Fibroblast of the aortic adventitia (primary cell): ENCODE results near the gene ATP2C2. TPM values are rescaled to one million over a fixed set of nuclear protein-coding genes. Genes with fewer than 3 reads are reported as not detected.

ENCODE experiments used
- DNase-seq: peaks from one replicate; pipeline ENCODE4 v3.0.0-alpha.2; 2010; ENCODE audit warnings: low read depth
- H3K4me3 ChIP-seq: 2 replicates; pipeline ENCODE4 v1.5.1; 2011; ENCODE audit warnings: low read depth, mild to moderate bottlenecking, control low read depth, low read length, moderate library complexity
- total RNA-seq: library from RNA; depleted of rRNA; stranded (reverse); fragments of >200 nt; gene quantifications from 2 replicates; pipeline ENCODE4 v1.2.3, GENCODE V29; 2012; ENCODE audit warnings: low replicate concordance
- TF ChIP-seq, protein P1 (sequence below): IDR thresholded peaks from 2 replicates; pipeline ENCODE4 v1.5.1; 2011; ENCODE audit warnings: mild to moderate bottlenecking, low read length, control low read depth, inconsistent platforms; ENCODE audit not compliant: insufficient read depth

The ATP2C2 gene
- total RNA-seq, 1 donor = not detected

- DNase-seq = no peak
- H3K4me3 ChIP-seq = no peak overlapping the region
- TF ChIP-seq, protein P1, sequence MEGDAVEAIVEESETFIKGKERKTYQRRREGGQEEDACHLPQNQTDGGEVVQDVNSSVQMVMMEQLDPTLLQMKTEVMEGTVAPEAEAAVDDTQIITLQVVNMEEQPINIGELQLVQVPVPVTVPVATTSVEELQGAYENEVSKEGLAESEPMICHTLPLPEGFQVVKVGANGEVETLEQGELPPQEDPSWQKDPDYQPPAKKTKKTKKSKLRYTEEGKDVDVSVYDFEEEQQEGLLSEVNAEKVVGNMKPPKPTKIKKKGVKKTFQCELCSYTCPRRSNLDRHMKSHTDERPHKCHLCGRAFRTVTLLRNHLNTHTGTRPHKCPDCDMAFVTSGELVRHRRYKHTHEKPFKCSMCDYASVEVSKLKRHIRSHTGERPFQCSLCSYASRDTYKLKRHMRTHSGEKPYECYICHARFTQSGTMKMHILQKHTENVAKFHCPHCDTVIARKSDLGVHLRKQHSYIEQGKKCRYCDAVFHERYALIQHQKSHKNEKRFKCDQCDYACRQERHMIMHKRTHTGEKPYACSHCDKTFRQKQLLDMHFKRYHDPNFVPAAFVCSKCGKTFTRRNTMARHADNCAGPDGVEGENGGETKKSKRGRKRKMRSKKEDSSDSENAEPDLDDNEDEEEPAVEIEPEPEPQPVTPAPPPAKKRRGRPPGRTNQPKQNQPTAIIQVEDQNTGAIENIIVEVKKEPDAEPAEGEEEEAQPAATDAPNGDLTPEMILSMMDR = no peak
Measured at GRCh38 chr16:84455031-84455430, 86.7 kb downstream of the ATP2C2 start.

DNA sequence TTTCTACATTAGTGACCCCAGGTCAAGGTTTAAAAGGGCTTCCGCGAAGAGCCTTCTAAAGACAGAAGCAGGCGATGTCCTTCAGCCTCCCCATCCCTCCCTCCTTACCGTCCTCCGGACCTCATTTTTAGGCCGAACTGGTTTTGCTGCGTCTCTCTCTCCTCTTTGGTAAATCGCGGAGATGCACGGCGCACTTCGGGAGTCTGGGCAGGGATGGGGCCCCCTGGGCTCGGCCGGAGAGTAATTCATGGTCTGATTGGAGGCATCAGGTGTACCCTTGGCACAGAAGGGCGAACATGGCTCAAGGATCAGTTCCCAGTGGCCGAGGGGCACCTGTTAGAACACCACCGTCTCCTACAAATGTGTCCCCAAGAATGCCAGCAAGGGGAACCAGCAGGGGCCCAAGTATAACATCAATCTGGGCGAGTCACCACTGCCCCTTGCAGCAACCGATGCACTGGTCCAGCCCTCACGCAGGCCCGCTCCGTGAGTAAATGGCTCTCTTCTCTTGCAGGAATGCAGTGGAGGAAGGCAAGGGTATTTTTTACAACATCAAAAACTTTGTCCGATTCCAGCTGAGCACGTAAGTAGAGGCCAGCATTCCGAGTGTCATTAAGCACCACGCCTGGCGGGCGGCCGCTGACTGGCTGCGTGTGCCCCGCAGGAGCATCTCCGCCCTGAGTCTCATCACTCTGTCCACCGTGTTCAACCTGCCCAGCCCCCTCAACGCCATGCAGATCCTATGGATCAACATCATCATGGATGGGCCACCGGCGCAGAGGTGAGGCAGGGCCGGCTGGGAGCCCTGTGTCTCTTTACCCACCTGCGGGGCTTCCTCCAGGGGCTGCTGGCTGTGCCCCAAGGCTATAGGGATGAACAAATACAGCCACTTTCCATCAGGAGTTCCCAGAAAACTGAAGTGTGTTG lies 90.5 kb downstream of the ATP2C2 start:
- TF ChIP-seq, protein P1 = no peak

DNA sequence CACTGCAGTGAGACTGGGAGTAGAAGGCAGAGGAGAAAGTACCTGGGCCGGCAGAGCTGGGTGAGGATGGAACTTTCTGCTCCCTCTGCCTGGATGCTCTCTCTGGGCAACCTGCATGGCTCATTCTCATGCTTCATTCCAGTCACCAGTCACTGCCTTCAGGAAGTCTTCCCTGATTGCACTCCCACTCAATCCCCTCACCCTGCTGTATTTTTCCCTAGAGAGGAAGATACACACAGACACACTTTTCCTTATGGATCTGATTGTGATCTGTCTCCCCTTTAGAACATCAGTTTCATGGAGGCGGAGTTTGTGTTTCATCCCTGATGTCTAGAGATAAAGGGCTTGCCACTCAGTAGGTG lies 91.2 kb downstream of the ATP2C2 start:
- TF ChIP-seq, protein P1 = no peak
- no peak overlapping the region for H3K4me3 ChIP-seq
- DNase-seq = no peak

More for the DNA sequence above, 90.5 kb downstream of the ATP2C2 start:
- no peak overlapping the region for H3K4me3 ChIP-seq
- DNase-seq = no peak

DNA sequence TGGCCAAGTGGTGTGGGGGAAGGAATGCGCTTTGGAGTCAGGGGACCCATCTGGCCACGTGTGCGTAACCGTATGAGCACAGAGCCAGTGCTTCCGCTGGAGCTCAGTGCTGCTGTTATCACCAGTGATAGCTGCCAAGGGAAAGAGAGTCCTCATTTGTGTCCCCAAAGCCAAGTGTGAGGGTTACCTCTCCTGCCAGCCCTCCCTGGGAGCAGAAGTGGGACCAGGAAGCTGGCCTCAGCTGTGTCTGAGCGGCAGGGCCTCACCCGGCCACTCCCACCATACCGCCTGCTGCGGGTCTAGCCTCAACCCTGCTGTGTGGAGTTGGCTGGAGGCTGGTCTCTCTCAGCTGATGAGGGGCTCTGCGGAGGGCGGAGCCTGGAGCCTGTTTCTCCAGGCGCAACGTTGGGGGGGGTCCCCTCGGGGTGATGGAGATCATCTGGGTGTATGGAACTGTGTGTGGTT lies 91.6 kb downstream of the ATP2C2 start:
- no peak overlapping the region for H3K4me3 ChIP-seq
- DNase-seq = no peak
- TF ChIP-seq, protein P1 = no peak

GRCh38 chr16:84460406-84461028 lies 92.2 kb downstream of the ATP2C2 start:
- no peak for DNase-seq
- no peak overlapping the region for H3K4me3 ChIP-seq
- TF ChIP-seq, protein P1 = no peak

GRCh38 chr16:84461029-84461412 lies 92.7 kb downstream of the ATP2C2 start:
- TF ChIP-seq, protein P1 = no peak
- no peak for DNase-seq
- H3K4me3 ChIP-seq = no peak overlapping the region
